ENCODE results near the gene GRAMD1A. TPM values are rescaled to one million over a fixed set of nuclear protein-coding genes. Genes with fewer than 3 reads are reported as not detected.

The GRAMD1A gene
- polyA plus RNA-seq, 1 donor from 2014 or later = 19.0 TPM

DNA sequence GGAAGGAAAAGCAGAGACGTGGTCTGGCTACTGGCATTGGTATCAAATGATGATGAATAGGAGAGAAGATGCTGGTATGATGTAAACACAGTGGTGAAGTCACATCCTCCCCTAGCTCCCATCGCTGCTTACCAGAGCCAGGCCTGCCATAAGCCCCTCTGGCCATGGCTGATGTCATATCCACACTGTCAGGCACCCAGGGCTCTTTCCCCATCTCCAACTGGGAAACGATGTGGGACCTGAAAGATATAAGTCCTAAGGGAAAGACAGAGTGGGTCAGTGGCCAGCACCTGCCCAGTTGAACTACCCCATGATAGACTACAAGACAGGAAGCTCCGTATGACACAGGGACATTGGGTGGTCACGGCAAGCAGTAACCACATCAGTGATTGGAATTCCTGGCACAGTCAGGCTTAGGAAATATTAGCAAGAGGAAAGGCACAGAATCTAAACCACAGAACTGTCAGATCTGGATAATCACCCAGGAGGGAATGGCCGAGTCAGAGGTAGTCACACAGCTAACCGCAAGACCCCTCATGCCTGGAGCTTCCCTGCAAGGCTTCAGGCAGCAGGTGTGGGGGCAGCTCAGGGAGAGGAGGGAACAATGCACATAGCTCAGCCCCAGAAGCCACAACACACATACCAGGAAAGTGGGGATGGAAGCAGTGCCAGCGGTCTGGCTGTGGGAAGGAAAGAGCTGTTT is 39.9 kb upstream of the GRAMD1A start:
- no peak overlapping the region for H3K4me2 ChIP-seq (ENCODE audit: low read length)
- H2AFZ ChIP-seq (ENCODE audit: low read depth, low read length) = no peak overlapping the region
- no peak for TF ChIP-seq TAF1 (IDR thresholded peaks at IDR 0.05; ENCODE audit: low read depth)
- no peak for TF ChIP-seq POLR2AphosphoS5 (IDR thresholded peaks at IDR 0.05)
- TF ChIP-seq SMC3 (conservative IDR thresholded peaks at IDR 0.05; ENCODE audit: poor library complexity) = no peak
- TF ChIP-seq, protein P1, sequence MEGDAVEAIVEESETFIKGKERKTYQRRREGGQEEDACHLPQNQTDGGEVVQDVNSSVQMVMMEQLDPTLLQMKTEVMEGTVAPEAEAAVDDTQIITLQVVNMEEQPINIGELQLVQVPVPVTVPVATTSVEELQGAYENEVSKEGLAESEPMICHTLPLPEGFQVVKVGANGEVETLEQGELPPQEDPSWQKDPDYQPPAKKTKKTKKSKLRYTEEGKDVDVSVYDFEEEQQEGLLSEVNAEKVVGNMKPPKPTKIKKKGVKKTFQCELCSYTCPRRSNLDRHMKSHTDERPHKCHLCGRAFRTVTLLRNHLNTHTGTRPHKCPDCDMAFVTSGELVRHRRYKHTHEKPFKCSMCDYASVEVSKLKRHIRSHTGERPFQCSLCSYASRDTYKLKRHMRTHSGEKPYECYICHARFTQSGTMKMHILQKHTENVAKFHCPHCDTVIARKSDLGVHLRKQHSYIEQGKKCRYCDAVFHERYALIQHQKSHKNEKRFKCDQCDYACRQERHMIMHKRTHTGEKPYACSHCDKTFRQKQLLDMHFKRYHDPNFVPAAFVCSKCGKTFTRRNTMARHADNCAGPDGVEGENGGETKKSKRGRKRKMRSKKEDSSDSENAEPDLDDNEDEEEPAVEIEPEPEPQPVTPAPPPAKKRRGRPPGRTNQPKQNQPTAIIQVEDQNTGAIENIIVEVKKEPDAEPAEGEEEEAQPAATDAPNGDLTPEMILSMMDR (IDR thresholded peaks at IDR 0.05; ENCODE audit: poor library complexity, severe bottlenecking) = no peak
- no peak for TF ChIP-seq EP300 (conservative IDR thresholded peaks at IDR 0.05; ENCODE audit: poor library complexity, severe bottlenecking)
- TF ChIP-seq, protein P2, sequence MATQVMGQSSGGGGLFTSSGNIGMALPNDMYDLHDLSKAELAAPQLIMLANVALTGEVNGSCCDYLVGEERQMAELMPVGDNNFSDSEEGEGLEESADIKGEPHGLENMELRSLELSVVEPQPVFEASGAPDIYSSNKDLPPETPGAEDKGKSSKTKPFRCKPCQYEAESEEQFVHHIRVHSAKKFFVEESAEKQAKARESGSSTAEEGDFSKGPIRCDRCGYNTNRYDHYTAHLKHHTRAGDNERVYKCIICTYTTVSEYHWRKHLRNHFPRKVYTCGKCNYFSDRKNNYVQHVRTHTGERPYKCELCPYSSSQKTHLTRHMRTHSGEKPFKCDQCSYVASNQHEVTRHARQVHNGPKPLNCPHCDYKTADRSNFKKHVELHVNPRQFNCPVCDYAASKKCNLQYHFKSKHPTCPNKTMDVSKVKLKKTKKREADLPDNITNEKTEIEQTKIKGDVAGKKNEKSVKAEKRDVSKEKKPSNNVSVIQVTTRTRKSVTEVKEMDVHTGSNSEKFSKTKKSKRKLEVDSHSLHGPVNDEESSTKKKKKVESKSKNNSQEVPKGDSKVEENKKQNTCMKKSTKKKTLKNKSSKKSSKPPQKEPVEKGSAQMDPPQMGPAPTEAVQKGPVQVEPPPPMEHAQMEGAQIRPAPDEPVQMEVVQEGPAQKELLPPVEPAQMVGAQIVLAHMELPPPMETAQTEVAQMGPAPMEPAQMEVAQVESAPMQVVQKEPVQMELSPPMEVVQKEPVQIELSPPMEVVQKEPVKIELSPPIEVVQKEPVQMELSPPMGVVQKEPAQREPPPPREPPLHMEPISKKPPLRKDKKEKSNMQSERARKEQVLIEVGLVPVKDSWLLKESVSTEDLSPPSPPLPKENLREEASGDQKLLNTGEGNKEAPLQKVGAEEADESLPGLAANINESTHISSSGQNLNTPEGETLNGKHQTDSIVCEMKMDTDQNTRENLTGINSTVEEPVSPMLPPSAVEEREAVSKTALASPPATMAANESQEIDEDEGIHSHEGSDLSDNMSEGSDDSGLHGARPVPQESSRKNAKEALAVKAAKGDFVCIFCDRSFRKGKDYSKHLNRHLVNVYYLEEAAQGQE (IDR thresholded peaks at IDR 0.05; ENCODE audit: borderline replicate concordance) = no peak
- TF ChIP-seq MXI1 (conservative IDR thresholded peaks at IDR 0.05; ENCODE audit: poor library complexity, severe bottlenecking) = no peak
- no peak for TF ChIP-seq EZH2 (IDR thresholded peaks at IDR 0.05; ENCODE audit: borderline replicate concordance, insufficient read depth, low read length, poor library complexity, severe bottlenecking)
- TF ChIP-seq RAD21 (conservative IDR thresholded peaks at IDR 0.05) = no peak
- H3K27me3 ChIP-seq (ENCODE audit: insufficient read depth, low read depth, low read length) = no peaks in the 10 kb centered on the region
- H3K4me3 ChIP-seq (ENCODE audit: low read length) = no peak overlapping the region
- H3K9me3 ChIP-seq (ENCODE audit: low read length) = peaks cover 25% of the 10 kb centered on the region
- no peaks in the 10 kb centered on the region for H3F3A ChIP-seq (ENCODE audit: insufficient read depth, low read length, poor library complexity, severe bottlenecking)
- peaks cover 35% of the 10 kb centered on the region for H3K36me3 ChIP-seq (ENCODE audit: insufficient read depth, low read length)
- H3K27ac ChIP-seq (ENCODE audit: low read length) = no peak overlapping the region
- no peak overlapping the region for H3K9ac ChIP-seq (ENCODE audit: low read length)
- no peaks in the 10 kb centered on the region for H4K20me1 ChIP-seq (ENCODE audit: insufficient read depth)
- H3K79me2 ChIP-seq (replicated peaks; ENCODE audit: insufficient read depth, low read length) = peaks cover 6% of the 10 kb centered on the region
- no peaks in the 10 kb centered on the region for H3K9me2 ChIP-seq (ENCODE audit: insufficient read depth, low read length)

DNA sequence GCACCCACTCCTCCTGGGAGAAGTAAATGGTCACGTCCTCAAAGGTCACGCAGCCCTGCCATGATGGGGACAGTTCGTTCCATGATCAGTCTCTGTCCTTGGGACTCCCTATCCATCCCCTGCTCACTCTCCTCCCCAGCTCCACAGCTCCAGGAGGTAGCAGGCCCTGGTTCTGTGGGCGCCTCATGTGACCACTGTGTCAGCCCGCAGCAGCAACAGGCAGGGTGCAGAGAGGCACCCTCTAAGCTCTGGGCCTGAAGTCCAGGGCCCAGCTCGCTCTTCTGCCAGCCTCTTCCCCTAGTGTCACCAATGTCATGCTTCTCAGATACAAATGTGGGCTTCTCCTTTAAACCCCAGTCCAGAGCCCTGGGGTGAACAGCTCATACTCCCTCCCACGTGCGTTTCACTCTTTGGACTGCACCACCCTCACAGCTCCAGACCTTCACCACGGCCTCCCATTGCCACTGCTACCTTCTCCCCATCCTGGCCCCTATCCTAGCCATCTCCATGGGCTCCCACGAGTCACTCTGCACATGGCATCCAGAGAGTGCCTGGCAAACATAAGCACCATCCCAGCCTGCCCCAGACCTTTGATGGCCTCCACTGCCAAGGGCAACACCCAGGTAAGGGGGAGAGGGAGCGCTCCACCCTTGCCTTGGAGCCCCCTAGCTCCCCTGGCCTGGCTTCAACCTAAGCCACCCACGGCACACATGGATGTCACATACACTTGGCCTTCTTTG is 39.0 kb upstream of the GRAMD1A start:
- Histone ChIP-seq H3K79me2 (replicated peaks; ENCODE audit: insufficient read depth, low read length) (peaks cover 6% of the 10 kb centered on the region), H3K9me2 (ENCODE audit: insufficient read depth, low read length) (no peaks in the 10 kb centered on the region), H3K27ac (ENCODE audit: low read length) (no peak overlapping the region), H3K36me3 (ENCODE audit: insufficient read depth, low read length) (peaks cover 28% of the 10 kb centered on the region), H3K9ac (ENCODE audit: low read length) (no peak overlapping the region), H3F3A (ENCODE audit: insufficient read depth, low read length, poor library complexity, severe bottlenecking) (no peaks in the 10 kb centered on the region), H4K20me1 (ENCODE audit: insufficient read depth) (no peaks in the 10 kb centered on the region), H2AFZ (ENCODE audit: low read depth, low read length) (no peak overlapping the region), H3K4me2 (ENCODE audit: low read length) (no peak overlapping the region), H3K27me3 (ENCODE audit: insufficient read depth, low read depth, low read length) (no peaks in the 10 kb centered on the region), H3K9me3 (ENCODE audit: low read length) (peaks cover 21% of the 10 kb centered on the region), H3K4me3 (ENCODE audit: low read length) (no peak overlapping the region)
- TF ChIP-seq, protein P2 (IDR thresholded peaks at IDR 0.05; ENCODE audit: borderline replicate concordance) = no peak
- TF ChIP-seq SMC3 (conservative IDR thresholded peaks at IDR 0.05; ENCODE audit: poor library complexity) (no peak), EP300 (conservative IDR thresholded peaks at IDR 0.05; ENCODE audit: poor library complexity, severe bottlenecking) (no peak)

Data from neural cell (in vitro differentiated cells).